GM12875 (cell line): ENCODE results near the gene ANKDD1B.
"Not testable (repeated sequence)": the region's sequence is repeated elsewhere in the genome, so short reads cannot be mapped to it uniquely, and the experiment has no call there.

Experiments
- H3K4me3 ChIP-seq: one replicate; pipeline ENCODE4 v1.5.1; 2011; ENCODE audit warnings: low read depth, low read length, control low read depth
- CTCF ChIP-seq: IDR thresholded peaks from 2 replicates; pipeline ENCODE4 v1.5.1; 2011; ENCODE audit warnings: low read depth, mild to moderate bottlenecking, control low read depth, inconsistent platforms, low read length, moderate library complexity, borderline replicate concordance; ENCODE audit not compliant: insufficient read depth

Gene ANKDD1B

GRCh38 chr5:75608870-75609269 is 2.4 kb upstream of the ANKDD1B start:
- no peak overlapping the region for H3K4me3 ChIP-seq
- no peak for TF ChIP-seq CTCF

- no peak overlapping the region for H3K4me3 ChIP-seq
- no peak for TF ChIP-seq CTCF
Observed at GRCh38 chr5:75610201-75610600, 1.1 kb upstream of the ANKDD1B start.

GRCh38 chr5:75610859-75611310 is 368 bp upstream of the ANKDD1B start:
- not testable (repeated sequence) for H3K4me3 ChIP-seq

GRCh38 chr5:75612226-75612569 is 945 bp downstream of the ANKDD1B start:
- no peak for TF ChIP-seq CTCF
- H3K4me3 ChIP-seq, result no peak overlapping the region

- H3K4me3 ChIP-seq, result no peak overlapping the region
- TF ChIP-seq CTCF, result no peak
Observed at GRCh38 chr5:75612901-75613300, 1.6 kb downstream of the ANKDD1B start.

- TF ChIP-seq CTCF, result no peak
- H3K4me3 ChIP-seq, result no peak overlapping the region
Observed at GRCh38 chr5:75614176-75614575, 2.9 kb downstream of the ANKDD1B start.

GRCh38 chr5:75616371-75616881 is 5.2 kb downstream of the ANKDD1B start:
- TF ChIP-seq CTCF, result no peak
- H3K4me3 ChIP-seq, result no peak overlapping the region
